Activated T-helper 1 cell treated with Interleukin-2 at 50 U/mL for 16 hours (primary cell): Measurements from ENCODE around the gene SELENOM.

Experiments used
- DNase-seq: peaks from one replicate; pipeline ENCODE4 v3.0.0-alpha.2; 2020; ENCODE audit warnings: low read depth

The SELENOM gene

DNA sequence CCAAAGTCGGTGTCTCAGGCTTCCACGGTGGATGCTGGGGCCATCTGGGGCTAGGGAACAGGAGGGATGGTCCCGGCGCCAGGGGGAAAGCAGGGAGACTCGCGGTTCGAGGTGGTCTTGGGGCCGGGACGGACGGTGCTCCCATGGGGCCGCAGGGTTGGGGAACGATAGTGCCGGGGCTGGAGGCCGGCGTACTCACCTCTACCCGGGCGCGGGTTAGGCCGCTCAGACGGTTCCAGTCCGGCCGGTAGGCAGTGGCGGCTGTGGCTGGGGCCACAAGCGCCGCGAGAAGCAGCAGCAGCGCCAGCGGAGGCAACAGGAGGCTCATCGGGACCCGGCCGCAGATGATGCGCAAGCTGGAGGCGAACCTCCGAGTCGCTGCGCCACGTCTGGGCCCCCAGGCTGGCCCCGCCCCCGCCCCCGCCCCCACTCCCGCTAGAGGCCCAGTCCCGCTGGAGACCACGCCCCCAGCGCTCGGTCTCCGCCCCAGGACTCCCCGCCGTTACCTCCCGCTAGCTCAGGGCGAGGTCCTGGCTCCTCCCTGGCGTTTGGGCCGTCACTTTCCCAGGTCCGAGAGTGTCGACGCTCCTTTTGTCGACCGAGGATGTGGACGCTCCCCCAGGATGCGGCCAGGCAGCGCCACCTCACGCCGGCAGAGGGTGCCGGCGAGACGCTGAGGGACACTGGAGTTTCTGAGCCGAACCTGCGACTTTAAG, at the start of gene SELENOM:
SELENOM (minus strand) TSS at position 391 of the 716 bp plus-strand sequence; CDS start at position 328, 63 bp downstream.
- peak; percentile 81 for DNase-seq

GRCh38 chr22:31155422-31155821, 48.1 kb upstream of the SELENOM start:
- no peak for DNase-seq

- DNase-seq: no peak
These were observed 47.6 kb upstream of the SELENOM start for GRCh38 chr22:31154975-31155374.

GRCh38 chr22:31153357-31153756, 46.0 kb upstream of the SELENOM start:
- DNase-seq: no peak

- DNase-seq: no peak
These were observed 44.5 kb upstream of the SELENOM start for GRCh38 chr22:31151872-31152271.

GRCh38 chr22:31150615-31151014, 43.2 kb upstream of the SELENOM start:
- DNase-seq: no peak

- DNase-seq: no peak
These were observed 41.7 kb upstream of the SELENOM start for GRCh38 chr22:31148953-31149627.

GRCh38 chr22:31148488-31148887, 41.1 kb upstream of the SELENOM start:
- no peak for DNase-seq

- no peak for DNase-seq
These were observed 36.9 kb upstream of the SELENOM start for GRCh38 chr22:31144223-31144622.

GRCh38 chr22:31143537-31143936, 36.2 kb upstream of the SELENOM start:
- no peak for DNase-seq

GRCh38 chr22:31143038-31143437, 35.7 kb upstream of the SELENOM start:
- DNase-seq: no peak

DNA sequence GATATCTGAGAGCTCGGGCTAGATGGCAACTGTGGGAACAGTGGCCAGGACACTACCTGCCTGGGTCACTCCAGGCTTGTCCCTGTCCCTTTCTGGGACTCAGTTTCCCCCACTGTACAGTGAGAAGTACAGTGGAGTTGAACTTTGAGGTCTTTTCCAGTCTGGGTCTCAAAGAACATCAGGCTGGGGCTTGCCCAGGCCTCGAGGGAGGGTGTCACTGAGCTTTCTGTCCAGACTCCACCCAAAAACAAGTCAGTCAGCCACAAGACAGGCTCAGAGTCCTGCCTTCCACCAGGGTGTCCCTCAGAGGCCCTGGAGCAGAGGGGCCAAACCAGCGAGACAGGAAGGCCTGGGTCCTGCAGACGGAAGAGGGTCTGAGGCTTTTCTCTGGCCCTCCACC, 34.9 kb upstream of the SELENOM start:
- no peak for DNase-seq

DNA sequence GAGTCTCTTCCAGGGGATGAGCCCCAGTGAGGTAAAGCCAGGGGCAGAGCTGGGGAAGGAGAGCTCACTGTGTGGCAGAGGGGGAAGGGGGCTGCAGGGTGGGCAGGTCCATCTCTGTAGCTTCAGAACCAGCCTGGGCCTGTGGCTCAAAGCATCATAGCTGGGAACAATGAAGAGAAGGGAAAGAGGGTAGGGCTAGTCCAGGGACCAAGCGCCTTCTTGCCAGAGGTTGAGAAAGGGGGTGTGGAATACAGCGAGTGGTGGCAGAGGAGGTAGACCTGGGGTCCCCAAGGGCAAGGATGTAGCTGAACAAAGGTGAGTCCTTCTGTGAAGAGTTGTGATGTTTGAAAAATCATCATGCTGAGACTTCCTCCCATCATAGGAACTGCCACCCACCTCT, 34.2 kb upstream of the SELENOM start:
- DNase-seq: no peak

DNA sequence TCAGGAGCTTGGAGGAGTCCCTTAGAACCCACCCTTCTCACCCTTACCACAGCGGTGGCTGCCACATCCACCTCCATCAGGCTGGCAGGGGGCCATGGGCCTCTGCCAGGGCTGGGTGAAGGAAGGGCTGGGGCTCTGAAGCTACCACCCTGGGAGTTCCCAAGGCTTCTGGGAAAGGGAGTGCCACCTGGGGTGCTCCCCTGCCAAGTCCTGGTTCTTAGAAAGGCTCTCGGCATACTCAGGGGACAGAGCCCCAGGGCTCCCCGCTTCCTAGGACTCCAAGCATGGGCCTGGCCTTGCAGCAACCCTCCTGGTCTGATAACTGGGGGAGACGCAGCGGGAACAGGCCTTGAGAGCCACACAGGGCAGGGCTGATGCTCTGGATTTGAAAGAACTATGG, 33.4 kb upstream of the SELENOM start:
- no peak for DNase-seq

- DNase-seq: no peak
These were observed 32.7 kb upstream of the SELENOM start, which contains the start of gene PLA2G3 for GRCh38 chr22:31139866-31140716. Gene PLA2G3 (minus strand): TSS chr22:31140508. CDS start chr22:31140354, 154 bp downstream.

DNA sequence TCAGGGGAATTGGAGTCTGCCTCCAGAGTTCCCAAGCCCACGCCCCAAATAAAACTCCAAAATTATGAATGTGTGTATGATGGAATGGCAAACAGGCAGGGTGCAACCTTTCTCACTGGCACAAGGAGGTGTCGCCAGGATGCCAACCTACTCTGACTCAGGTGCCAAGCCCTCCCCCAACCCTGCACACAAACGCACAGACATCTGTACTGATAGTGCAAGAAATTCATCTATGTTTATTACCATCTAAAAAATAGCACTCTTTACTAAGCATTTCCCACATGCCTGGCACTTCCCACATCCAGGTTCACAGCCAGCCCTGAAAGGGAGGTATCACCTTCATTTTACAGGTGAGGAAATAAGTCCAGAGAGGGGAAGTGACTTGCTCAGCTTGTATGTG, 31.7 kb upstream of the SELENOM start:
- no peak for DNase-seq

GRCh38 chr22:31138126-31138525, 30.8 kb upstream of the SELENOM start:
- no peak for DNase-seq

GRCh38 chr22:31137721-31138120, 30.4 kb upstream of the SELENOM start:
- DNase-seq: no peak

DNA sequence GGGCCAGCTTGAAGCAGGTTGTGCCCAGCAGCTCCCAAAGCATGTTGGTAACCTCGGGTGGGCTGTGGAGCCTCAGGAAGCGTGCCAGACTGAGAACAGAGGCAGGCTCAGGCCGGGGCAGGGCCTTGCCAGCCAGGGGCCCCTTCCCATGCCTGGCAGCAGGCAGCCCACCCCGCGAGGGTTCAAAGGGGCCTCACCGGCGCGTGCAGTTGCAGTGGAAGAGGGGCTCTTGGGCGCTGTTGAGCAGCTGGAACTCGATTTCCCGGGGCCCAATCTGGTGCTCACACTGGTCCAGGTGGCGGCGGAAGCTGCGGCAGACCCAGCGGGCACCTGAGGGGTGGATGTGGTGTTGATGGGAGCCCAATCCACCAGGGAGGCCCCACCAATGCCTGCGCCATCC, 29.3 kb upstream of the SELENOM start:
- no peak for DNase-seq

GRCh38 chr22:31136155-31136554, 28.8 kb upstream of the SELENOM start:
- DNase-seq: no peak

DNA sequence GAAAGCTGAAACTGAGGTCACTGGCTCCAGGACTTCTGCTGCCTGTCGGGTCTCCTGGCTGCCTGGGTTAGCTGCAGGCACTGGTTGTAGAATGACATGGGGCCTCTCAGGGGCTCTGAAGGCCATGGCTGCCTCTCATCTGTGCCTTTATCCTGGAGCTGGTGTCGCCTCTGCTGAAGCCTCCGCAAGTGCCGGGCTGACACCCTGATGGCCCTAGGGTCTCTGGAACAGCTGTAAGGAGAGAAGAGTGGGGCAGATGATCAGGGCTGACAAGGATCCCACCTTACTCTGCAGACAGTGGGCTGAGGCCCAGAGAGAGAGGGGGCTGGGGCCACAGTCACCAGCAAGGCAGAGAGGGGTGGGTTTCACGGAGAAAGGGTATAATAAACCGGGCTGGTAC, 28.3 kb upstream of the SELENOM start:
- DNase-seq: no peak

DNA sequence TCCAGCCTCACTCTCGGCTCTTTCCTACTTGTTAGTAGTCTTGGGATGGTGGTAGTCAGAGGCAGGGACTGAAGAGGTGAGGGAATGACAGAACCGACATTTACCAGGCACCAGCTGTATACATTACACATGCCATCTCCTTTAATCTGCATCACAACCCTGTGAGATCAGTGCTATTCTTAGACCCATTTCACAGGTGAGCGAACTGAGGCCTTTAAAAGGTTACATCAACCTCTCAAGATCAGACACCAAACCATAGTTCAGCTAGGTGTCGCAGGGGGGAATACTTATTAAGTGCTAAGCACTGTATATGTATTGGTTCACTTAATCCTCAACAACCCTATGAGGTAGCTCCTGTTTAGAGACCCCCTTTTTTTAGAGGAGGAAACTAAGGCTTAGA, 27.3 kb upstream of the SELENOM start:
- DNase-seq: no peak

DNA sequence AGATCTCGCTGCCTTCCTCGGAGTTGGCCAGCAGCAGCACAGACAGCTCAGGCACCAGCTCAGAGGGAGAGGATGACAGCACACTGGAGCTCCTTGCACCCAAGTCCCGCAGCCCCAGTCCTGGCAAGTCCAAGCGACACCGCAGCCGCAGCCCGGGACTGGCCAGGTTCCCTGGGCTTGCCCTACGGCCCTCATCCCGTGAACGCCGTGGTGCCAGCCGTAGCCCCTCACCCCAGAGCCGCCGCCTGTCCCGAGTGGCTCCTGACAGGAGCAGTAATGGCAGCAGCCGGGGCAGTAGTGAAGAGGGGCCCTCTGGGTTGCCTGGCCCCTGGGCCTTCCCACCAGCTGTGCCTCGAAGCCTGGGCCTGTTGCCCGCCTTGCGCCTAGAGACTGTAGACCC, 26.5 kb upstream of the SELENOM start:
- no peak for DNase-seq
